GM19035 (cell line): ENCODE data around the gene SCUBE1.

Experiments
- ATAC-seq: cut with Tn5 transposase; IDR thresholded peaks from one replicate; pipeline ENCODE4 v1.9.1; 2021; ENCODE audit not compliant: unreplicated experiment

SCUBE1 gene

DNA sequence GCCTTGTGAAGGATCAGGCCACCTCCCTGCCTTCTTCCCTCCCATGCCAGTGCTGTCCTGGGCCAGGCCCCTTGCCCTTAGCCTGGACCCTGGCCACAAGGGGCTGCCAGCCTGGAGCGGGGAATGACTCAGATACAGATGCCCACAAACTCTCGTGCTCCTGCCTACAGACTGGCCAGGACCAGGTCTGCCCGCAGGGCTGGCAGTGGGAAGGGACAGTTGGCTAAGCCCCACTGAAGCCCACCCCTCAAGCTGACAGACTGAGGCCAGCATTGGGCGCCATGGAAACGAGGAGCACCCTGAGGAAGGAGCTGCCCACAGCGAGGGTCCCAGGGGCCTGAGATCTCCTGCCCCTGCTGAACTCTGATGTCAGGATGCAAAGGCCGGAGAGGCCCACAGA is 14.1 kb downstream of the SCUBE1 start:
- no peak for ATAC-seq

DNA sequence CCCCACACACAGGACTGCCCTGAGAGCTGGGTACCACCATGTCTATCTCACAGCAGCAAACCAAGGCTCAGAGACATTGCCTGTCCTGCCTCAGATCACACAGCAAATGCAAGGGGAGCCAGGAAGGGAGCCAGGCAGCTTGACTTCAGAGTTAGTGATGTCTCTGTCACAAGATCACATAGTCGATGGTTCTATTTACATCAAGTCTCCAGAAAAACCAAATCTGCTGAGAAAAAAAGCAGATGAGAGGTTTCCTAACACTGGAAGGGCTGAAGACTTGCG is 16.1 kb downstream of the SCUBE1 start:
- no peak for ATAC-seq

DNA sequence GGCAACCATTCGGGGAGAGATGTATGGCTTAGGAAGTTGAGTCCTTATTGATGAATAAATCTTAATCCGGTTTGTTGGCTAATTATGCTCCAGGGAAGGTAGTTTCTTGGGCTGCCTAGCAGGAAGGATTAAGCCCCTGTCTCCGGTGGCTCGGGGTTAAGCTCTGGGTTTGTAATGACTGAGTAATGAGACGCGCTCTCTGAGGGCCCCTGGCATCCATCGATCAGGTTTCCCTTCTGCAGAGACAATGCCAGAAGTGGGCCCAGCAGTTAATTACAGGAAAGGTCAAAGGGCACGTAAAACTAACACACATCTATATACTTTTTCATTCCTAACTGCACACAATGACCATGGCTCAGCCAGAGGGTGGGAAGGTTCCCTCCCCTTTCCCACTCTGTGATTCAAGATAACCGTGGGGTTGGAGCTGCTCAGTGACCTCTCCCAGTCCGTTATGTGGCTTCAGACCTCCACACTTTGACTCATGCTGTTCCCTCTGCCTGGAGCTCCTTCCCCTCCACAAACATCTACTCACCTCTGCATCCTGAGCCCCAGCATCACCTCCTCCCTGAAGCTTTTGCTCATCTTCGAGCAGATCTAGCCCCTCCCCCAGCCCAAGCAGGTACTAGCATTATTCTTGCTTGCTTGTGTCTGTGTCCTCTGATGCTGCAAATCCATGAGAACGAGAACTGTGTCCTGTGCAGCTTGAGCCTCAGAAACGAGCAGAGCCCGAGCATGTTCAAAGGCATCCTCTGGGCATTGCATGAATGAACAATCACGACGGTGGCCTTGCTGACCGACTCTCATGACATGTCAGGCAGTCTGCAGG is 16.6 kb downstream of the SCUBE1 start:
- no peak for ATAC-seq

DNA sequence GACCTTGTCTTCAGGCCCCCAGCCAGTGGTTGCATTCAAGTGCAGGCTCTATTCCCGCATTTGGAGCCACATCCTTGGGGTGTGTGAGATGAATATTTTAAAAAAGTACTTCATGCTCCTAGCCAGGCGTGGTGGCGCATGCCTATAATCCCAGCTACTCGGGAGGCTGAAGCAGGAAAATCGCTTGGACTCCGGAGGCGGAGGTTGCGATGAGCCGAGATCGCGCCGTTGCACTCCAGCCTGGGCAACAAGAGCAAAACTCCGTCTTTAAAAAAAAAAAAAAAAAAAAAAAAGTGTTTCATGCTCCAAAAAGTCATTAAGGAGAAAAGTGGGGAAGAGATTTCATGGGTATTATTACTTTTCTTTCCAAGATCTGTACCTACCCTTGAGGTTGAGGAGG is 18.0 kb downstream of the SCUBE1 start:
- no peak for ATAC-seq

DNA sequence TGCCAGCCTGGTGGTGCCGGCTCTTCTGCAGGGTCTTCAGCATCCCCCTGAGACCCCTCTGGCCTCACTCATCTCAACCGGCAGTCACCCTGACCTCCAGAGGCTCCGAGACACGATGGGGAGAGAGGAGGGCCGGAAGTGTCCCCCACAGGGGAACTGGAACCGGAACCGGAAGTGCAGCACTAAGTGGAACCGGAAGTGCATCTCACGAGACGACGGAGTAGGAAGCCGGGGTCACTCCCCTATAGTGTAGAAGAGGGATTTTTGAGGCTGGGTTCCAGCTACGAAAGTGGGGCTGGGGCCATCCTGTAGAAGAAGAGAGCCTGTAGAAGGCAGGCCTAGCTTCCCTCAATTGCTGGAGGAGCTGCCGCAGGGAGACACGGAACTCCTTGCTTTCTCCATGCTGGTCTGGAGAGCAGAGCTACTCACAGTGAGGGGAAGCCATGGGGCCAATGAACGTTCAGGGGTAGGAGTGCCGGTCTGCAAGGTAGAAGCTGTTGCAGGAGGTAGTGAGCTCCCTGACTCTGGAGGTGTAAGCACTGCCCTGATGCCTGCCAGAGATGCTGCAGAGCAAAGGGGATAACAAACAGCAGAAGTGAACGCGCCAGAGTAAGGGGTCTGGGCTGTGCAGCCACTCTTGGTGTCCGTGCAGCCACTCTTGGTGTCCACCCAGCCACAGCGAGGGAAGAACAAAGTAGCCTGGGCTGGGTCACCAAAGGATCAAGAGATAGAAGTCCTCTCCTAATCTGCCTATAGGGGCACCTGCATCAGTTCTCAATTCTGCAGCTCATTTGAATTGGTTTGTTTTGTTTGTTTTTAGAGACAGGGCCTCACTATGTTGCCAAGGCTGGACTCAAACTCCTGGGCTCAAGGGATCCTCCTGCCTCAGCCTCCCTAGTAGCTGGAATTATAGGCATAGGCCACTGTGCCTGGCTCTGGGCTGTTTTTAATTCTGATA is 21.9 kb downstream of the SCUBE1 start:
- ATAC-seq = no peak

DNA sequence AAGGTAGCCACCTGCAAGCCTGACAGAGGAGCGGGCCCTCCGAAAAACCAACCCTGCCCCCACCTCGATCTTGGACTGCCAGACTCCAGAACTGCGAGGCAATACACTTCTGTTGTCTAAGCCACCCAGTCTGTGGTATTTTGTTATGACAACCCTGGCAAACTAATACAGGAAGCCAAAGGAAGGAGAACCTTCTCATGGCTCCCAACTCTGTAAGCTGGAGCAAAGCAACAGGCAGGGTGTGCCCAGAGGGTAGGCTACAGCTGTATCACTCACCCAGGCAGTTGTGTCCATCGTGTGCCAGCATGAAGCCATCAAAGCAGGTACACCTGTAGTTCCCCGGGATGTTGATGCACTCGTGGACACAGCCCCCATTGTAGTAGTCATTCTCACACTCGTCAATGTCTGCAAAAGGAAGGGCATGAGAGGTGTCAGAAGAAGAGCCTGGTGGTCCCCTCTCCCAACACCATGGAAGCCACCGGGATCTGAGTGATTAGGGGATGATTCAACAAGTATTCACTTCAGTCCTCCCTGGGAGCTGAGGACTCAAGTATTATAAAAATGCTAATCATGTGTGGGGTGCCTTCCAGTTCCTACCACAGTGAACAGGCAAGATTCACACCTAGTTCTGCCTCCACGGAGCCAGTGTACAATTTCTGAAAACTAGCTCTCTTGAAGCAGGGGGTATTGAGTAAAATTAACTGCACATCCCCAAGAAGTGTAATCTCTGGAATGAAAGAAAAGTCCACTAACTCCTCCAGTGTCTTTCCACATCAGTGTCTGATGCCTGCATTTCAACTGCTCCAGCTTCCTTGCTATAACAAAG is 23.3 kb downstream of the SCUBE1 start:
- ATAC-seq = no peak

DNA sequence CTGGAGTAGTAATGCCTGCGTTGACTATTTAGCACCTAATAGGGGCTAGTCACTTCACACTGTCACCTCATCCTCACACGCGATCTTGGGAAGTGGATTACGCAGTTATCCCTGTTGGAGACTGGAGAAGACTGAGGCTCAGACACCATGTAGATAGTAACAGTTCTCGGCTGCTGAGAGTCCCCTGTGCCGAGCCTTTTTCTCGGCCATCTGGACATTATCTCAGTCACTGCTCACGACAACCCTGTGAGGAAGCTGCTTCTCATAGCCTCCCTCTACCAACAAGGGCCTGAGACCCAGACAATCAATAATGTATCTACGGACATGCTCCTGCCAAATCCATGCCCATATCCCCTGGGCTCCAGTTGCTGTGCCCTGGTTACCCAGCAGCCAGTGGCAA is 25.9 kb downstream of the SCUBE1 start:
- no peak for ATAC-seq

DNA sequence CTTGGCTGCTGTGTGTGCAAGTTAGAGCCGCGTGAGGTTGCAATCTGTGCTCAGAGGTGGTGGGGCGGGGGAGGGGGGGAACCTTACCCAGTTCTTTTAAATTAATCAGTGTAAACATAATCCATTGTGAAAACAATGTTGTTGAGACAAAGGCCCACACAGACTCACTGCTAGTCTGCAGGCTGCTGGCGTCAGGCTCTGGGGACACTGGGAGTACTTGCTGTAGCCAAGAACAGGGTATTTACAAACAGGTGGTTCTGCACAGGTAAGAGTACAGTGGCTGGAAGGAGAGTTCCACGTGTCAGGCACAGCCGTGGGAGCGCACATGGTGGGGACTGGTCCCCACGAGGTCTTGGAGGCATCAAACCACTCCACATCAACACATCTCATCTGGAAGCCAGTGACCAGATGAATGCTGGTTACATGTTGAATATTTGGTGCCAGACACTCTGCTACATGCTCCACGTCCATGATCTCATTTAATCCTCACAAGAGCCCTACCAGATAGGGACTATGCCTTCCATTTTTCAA is 27.4 kb downstream of the SCUBE1 start:
- ATAC-seq = no peak

DNA sequence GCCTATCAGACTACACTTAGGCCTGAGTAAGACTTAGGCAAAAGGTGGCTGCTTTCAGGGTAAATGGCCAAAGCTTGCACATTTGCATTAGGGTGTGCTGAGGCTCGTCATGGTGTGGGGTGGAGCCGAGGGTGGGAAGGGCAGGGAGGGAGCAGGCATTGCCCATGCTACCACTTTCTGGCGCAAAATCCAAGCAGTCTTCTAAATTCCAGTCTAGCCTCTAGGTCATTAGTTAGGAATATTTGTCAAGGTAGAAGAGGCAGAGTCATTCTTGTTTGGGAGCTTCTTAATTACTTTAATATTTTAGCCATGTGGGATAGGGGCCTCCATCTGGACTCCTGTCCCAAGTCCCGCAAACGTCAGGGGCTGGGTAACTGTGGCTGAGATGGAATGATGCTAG is 28.6 kb downstream of the SCUBE1 start:
- no peak for ATAC-seq

DNA sequence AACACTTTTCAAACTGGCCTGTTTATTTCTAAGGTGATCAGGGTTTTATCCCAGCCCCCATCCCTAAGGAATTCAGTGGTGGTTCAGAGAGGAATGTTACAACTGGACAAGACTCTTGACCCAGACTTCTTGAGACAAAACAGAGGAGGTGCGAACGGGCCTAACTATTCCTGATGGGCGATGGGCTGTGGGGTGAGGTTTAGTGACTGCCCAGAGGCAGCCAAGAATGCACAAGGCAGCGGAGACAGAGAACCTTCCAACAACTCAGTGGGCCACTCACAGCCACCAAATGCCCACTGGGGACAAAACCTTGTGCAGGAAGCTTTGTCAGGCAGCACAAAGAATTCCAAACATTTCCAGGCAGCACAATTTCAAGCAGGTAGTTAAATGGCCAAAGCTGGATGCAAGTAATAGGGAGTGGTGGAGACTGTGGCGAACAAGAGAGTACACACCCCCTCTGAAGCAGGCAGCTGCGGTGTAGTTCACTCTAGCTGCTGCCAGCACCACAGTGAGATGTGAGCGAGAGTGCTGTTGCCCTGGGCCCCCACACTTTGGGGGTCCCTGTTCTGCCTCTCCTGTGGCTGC is 29.2 kb downstream of the SCUBE1 start:
- no peak for ATAC-seq

DNA sequence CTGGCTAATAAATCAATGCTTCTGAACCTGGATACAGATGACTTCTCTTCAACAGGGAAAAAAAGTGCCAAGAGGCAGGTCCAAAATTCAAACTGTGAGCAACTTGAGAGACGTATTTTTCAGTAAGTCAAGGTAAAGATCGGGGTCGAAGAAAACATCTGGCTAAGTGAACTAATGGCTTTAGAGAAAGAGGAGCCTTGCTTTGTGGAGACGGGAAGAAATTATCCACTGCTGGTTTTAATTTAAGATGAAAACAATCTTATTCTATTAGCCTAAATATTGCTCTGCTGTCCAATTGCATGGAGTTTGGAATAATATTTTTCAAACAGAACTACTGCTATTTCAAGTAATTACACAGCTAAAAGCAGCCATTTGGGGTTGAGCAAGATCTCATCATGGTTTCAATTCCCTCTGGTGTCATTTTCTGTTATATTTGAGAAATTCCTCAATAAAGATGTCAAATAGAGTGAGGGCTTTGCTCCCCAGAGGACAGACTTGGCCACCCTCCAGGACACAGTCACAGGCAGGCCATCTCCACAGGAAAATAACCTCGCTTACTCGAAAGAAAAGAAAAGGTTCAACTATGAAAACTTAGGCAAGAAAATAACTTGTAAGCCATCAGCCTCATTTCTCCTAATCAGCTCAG is 29.8 kb downstream of the SCUBE1 start:
- ATAC-seq = no peak

DNA sequence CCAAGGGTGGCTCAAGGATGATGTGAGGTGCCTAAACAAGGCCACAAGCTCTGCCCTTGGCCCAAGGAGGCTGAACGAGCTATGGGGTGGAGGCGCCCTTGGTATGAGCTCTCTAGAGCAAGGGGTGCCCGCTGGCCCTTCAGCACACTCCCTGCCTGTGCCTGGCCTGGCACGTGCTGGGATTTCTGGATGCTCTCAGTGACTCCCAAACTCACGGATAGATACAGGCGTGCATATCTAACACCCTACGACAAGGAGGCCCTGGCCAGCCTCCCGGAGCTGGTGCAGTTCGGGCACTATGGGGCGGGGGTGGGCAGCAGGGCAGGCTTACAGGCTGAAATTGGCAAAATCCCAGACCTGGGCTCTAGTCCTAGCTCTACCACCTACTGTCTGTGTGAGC is 30.6 kb downstream of the SCUBE1 start:
- ATAC-seq = no peak

DNA sequence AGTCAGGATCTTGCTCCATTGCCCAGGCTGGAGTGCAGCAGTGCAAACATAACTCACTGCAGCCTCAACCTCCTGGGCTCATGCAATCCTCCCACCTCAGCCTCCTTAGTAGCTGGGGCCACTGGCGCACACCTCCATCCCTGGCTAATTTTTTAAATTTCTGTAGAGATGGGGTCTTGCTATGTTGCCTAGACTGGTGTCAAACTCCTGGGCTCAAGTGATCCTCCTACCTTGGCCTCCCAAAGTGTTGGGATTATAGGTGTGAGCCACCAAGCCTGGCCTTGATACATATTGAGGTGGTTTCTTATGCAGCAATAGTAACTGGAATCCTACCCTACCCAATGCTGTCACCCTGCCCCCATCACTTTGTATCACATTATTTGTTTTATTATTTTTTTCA is 32.4 kb downstream of the SCUBE1 start:
- no peak for ATAC-seq

DNA sequence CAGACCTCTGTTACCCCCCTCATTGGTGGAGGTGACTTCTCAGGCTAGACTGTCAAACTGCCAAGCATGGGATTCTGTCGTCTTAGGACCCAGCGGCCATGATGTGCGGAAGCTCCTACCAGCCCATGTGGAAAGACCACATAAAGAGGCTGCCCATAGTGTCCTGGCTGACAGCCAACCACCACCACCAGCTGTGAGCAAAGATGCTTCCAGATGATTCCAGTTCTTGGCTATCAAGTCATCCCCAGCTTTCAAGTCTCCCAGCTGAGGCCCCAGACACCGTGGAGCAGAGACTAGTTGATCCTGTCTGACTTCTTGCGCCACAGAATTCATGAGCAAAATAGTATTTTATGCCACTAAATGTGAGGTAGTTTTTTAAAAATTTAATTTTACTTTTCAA is 32.9 kb downstream of the SCUBE1 start:
- ATAC-seq = no peak

DNA sequence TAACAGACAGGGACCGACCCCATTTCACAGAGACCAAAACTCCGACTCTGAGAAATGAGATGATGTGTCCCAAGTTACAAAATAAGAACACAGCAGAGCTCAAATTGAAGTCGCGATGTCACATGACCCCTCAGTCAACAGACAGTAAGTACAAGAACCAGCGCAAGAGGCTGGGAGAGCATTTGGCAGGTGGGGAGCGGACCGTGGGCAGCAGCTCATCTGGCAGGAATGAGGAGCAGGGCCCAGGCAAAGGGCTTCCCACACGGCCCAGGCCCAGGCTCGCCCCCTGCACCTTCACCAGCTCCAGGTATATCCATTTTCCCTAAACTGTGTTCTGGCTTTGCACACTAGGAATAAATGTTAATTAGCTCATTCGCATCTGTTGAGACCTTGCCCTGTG is 34.3 kb downstream of the SCUBE1 start:
- ATAC-seq = no peak

DNA sequence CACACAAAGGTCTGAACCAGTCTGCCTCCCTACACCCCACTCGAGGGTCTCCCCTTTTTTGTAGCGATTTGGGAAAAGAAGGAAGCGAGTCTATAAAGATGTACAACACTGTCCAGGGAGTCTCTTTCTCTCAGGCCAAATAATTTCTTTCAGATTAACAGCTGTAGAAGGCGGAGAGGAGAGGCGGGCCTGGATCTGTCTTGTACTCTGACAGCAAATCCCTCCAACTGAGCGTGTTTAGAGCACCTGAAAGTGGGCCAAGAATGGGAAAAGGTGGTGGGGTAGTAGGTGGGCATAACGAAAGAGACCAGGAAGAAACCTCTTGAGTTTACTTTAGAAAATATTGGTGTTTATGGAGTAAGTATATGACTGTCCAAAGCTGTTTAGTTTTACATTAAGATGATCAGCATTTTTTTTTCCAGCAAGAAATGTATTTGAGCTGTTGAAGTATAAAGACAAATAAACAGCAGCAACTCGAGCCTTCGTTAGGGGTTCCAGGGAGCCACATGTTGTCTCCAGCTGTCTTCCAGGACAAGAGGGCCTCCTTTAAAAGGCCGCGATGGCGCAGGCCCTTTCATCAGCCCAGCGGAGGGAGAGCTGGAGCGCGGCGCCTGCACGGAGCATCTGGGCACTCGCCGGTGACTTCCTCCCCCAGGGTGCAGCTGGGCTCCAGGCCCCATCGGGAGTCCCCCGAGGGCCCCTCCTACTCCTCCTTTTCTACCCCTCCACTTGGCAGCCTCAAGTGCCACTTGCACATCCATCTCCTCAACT is 34.9 kb downstream of the SCUBE1 start:
- ATAC-seq = no peak

DNA sequence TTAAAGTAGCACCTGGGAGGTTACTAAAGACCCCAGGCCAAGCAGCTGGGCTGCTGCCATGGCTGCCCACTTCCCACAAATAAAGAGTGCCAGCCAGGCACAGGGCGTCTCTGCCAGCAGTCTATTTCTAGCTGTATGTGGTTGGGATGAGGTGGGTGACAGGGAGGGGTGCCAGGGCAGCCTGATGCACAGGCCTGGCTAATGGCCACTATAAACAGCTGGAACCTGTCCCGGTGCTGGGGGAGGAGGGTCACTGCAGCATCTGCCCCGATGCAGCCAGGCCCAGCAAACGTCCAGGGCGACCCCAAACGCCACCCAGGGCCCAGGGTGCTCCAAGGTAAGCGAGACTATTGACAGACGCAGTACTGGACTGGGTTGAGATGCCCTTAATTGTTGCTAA is 37.4 kb downstream of the SCUBE1 start:
- no peak for ATAC-seq

DNA sequence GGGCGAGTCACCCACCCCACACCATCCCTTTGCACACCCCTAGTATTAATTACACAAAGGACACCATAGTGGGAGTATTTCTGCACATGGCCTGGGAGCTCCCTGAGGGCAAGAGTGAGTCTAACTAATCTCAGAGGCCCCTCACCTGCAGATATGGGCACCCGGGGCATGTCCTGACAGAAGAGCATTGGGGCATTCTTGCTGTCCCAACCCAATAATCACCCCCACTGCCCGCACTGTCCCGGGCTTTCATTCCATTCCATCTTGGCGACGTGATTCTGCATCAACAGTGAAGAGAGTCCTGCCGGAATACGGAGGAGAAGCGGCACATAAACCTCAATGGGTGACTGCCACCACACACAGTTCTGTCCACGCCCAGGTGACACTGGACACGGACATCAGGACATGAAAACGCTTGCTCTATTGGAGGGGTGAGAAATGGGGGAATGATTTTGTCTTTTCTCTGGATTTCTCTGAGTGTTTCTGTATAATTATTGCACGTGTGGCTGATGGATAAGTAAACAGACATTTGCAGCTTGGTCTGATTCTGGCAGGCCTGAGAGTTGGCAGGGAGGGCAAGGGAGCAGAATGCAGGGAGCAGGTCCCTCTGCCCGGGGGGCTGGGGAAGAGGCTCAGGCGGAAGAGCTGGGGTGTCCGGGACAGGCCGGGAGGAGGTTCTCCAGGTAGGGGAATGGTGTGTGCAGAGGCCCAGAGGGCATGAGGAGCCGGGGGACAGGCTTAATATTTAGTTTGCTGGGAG is 38.2 kb downstream of the SCUBE1 start:
- ATAC-seq = no peak

DNA sequence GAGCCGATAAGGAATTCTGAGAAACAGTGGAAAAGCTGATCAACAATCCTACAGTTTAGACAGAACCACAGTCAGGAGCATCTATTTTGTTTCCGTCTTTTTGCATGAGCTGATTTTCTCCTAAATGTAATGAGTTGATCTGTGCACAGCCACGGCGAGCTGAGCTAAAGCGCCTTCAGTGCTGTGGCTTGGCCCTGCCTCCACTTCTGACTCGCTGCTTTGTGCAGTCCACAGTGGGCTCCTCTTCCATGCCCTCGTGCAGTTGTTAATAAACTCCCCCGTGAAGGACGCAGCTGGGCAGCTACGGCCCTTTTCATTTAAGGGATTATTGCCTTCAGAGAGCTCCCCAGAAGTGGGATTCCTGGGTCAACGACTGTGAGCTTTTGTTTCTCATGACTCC is 39.4 kb downstream of the SCUBE1 start:
- no peak for ATAC-seq
